ENCODE measurements around the gene GAREM2.

Gene GAREM2

DNA sequence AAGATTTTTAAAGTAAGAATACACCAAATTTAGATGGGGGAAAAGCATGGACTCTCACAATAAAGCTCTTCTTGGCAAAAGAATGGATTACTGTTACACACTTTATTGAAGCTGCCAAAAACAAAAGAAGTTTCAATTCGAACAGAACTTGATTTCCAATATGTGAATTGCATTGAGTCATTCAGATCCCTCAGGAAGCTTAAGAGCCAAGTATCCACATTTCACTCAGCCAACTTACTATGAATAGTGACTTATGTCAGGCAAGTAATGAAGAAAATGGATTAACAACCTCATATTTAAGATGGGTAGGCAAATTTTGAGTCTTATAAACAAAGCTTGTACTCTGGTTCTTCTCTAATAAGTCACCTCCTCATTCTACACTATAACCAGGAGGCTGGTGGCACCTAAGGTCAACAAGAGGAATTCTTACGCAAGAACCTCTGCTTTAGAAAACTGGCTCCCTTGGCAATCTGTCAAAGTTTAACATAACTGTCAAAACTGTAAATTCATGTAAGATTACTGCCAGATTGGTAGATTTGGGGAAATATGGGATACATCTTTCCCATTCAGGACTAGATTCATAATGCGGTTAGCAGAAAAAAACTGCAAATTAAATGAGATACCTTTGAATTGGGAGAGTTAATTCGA lies 65.5 kb downstream of the GAREM2 start:
- no peak for DNase-seq
